Muscle layer of colon (tissue), 2 donors: Measurements from ENCODE around the gene CMTM1.
"Not testable (repeated sequence)": the region's sequence is repeated elsewhere in the genome, so short reads cannot be mapped to it uniquely, and the experiment has no call there.

Source experiments
- H3K27ac ChIP-seq: one replicate; pipeline ENCODE4 v1.7.0; 2013; ENCODE audit warnings: low read depth, mild to moderate bottlenecking, low read length, moderate library complexity
- H3K27me3 ChIP-seq, 2 donors: one replicate each; pipeline ENCODE4 v1.7.0; 2013; ENCODE audit warnings: low read length in 2 of 2, mild to moderate bottlenecking in 2 of 2; ENCODE audit not compliant: insufficient read depth in 2 of 2, control insufficient read depth in 1 of 2
- H3K36me3 ChIP-seq: one replicate; pipeline ENCODE4 v1.7.0; 2013; ENCODE audit warnings: mild to moderate bottlenecking, low read length; ENCODE audit not compliant: insufficient read depth
- H3K4me1 ChIP-seq: one replicate; pipeline ENCODE4 v1.7.0; 2013; ENCODE audit warnings: mild to moderate bottlenecking, low read length; ENCODE audit not compliant: insufficient read depth
- H3K4me3 ChIP-seq, 2 donors: one replicate each; pipeline ENCODE4 v1.7.0; 2013; ENCODE audit warnings: low read length in 2 of 2, low read depth in 1 of 2, mild to moderate bottlenecking in 1 of 2, moderate library complexity in 1 of 2
- H3K9ac ChIP-seq: one replicate; pipeline ENCODE4 v1.7.0; 2013; ENCODE audit warnings: low read length
- H3K9me3 ChIP-seq: one replicate; pipeline ENCODE4 v1.7.0; 2013; ENCODE audit warnings: mild to moderate bottlenecking, low read length
- donor health status: abdominal sarcoma.
- donor health status: Adenocarcinoma of cecum.

The CMTM1 gene

GRCh38 chr16:66610111-66610820 lies 44.0 kb downstream of the CMTM1 start:
- Histone ChIP-seq H3K9ac (no peak overlapping the region), H3K4me3 (no peak overlapping the region), H3K9me3 (no peaks in the 10 kb centered on the region), H3K27me3 (peaks cover 0 to 3% of the 10 kb centered on the region in 2 donors), H3K27ac (no peak overlapping the region), H3K36me3 (peaks cover 28% of the 10 kb centered on the region), H3K4me1 (peaks cover 5% of the 10 kb centered on the region)

DNA sequence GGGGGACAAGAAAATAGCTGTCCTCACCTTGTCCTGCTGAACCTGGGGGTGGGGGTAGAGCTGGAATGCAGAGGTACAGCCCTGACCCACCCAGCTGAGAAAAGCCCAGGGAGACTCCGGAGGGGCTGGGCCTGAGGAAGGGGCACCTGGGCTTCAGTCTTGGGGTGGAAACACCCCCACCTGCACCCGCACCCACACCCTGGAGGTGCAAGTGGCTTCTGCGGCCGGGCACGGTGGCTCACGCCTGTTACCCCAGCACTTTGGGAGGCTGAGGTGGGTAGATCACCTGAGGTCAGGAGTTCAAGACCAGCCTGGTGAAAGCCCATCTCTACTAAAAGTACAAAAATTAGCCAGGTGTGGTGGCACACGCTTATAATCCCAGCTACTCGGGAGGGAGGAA lies 45.7 kb downstream of the CMTM1 start:
- not testable (repeated sequence) for H3K4me1 ChIP-seq, H3K4me3 ChIP-seq, H3K9ac ChIP-seq, H3K9me3 ChIP-seq, H3K27me3 ChIP-seq, H3K27ac ChIP-seq
- H3K36me3 ChIP-seq: peaks cover 28% of the 10 kb centered on the region

DNA sequence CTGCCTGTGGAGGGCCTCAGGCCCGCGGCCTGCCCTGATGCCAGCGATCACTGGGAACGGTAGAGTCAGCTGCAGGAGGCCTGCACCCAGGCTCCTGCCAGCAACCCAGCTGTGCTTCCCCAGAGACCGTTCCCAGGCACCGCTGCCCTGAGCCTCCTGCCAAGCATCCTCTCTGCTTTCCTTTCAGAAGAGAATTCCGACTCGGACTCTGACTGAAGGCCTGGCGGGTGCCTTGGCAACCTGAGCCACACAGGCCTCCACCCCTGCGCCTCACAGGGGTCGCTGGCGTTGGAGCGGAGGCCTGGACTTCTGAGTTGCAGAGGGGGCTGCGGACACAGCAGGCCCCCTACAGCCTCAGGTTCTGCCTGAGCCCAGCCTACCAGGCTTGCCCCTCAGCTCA lies 46.2 kb downstream of the CMTM1 start:
- Histone ChIP-seq H3K9me3 (no peaks in the 10 kb centered on the region), H3K4me1 (peaks cover 5% of the 10 kb centered on the region), H3K27ac (no peak overlapping the region), H3K27me3 (no peaks in the 10 kb centered on the region), H3K4me3 (no peak overlapping the region), H3K36me3 (peaks cover 28% of the 10 kb centered on the region), H3K9ac (no peak overlapping the region)

DNA sequence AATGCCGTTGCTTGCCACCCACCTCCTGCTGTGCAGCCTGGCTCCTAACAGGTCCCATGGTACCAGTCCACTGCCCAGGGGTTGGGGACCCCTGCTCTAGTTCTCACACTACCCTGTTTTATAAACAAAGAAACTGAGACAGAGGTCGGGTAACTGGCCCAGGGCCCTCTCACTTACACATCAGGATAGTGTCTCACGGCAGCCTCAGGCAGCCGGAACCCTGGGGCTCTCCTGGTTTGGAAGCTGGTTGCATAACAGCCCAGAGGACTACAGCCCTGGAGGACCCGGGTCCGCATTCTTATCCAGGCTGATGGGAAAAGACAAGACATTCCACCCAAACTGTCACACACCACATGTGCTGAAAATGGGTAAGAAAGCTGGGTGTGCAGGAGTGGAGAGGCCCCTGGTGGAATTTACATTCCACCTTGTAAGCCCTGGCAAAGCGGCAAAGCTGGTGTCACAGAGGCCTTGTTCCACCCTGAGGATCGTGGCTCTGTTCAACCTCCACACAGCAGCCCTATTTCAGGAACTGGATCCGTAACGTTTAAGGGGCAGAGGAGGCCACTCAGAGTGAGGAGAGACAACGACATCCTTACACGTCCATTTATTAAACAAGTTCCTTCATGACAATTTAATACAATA lies 48.0 kb downstream of the CMTM1 start:
- Histone ChIP-seq H3K4me1 (peaks cover 13% of the 10 kb centered on the region), H3K4me3 (no peak overlapping the region), H3K9me3 (no peaks in the 10 kb centered on the region), H3K27me3 (no peaks in the 10 kb centered on the region), H3K27ac (no peak overlapping the region), H3K9ac (no peak overlapping the region), H3K36me3 (peaks cover 28% of the 10 kb centered on the region)

DNA sequence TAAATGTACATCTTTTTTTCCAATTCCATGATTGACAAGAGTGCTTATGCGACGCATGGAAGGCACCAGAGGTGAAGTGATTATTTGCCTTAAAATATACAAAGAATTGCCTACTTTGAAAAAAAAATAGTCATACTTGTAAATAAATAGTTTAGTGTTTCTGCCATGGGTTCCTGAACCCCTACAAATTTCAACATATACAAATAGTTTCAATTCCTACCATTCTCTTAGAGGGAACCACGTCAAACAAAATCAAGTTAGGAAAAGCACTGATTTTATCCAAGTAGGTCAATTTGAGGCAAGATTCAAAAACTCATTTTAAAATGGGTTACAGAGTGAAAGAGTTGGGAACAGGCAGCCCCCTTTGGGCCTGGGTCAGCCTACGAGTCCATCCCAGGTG lies 49.9 kb downstream of the CMTM1 start:
- Histone ChIP-seq H3K27me3 (no peaks in the 10 kb centered on the region), H3K9me3 (no peaks in the 10 kb centered on the region), H3K27ac (no peak overlapping the region), H3K4me3 (no peak overlapping the region), H3K9ac (no peak overlapping the region), H3K36me3 (peaks cover 16% of the 10 kb centered on the region), H3K4me1 (peaks cover 14% of the 10 kb centered on the region)

GRCh38 chr16:66616592-66616991 lies 50.4 kb downstream of the CMTM1 start:
- Histone ChIP-seq H3K9me3 (no peaks in the 10 kb centered on the region), H3K4me3 (no peak overlapping the region), H3K9ac (no peak overlapping the region), H3K36me3 (peaks cover 18% of the 10 kb centered on the region), H3K27me3 (no peaks in the 10 kb centered on the region), H3K4me1 (peaks cover 14% of the 10 kb centered on the region), H3K27ac (no peak overlapping the region)

DNA sequence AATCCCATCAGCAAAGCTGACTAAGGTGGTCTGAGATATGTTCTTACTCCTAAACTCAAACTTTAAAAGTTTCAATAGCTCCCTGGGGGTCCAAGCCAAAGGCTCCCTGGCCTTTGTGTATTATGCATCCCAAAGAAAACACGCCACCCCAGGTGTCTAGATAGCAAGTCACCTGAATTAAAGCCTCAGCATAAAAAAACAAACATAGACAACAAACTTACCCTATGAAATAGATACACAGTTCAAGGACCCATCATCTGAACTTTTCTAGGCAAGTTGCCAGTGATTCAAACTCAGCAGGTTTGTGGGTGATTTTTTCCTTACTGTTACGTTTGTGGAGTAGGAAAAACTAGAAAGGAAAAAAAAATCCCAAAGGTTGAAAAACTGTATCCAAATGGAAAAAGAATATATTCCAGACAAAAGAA lies 50.8 kb downstream of the CMTM1 start:
- Histone ChIP-seq H3K27ac (no peak overlapping the region), H3K36me3 (peaks cover 15% of the 10 kb centered on the region), H3K4me3 (no peak overlapping the region), H3K9me3 (no peaks in the 10 kb centered on the region), H3K9ac (no peak overlapping the region), H3K4me1 (peaks cover 14% of the 10 kb centered on the region), H3K27me3 (no peaks in the 10 kb centered on the region)

GRCh38 chr16:66617728-66618127 lies 51.5 kb downstream of the CMTM1 start:
- Histone ChIP-seq H3K9ac (no peak overlapping the region), H3K4me3 (no peak overlapping the region), H3K36me3 (peaks cover 8% of the 10 kb centered on the region), H3K4me1 (peaks cover 14% of the 10 kb centered on the region), H3K27me3 (no peaks in the 10 kb centered on the region), H3K9me3 (no peaks in the 10 kb centered on the region), H3K27ac (no peak overlapping the region)

DNA sequence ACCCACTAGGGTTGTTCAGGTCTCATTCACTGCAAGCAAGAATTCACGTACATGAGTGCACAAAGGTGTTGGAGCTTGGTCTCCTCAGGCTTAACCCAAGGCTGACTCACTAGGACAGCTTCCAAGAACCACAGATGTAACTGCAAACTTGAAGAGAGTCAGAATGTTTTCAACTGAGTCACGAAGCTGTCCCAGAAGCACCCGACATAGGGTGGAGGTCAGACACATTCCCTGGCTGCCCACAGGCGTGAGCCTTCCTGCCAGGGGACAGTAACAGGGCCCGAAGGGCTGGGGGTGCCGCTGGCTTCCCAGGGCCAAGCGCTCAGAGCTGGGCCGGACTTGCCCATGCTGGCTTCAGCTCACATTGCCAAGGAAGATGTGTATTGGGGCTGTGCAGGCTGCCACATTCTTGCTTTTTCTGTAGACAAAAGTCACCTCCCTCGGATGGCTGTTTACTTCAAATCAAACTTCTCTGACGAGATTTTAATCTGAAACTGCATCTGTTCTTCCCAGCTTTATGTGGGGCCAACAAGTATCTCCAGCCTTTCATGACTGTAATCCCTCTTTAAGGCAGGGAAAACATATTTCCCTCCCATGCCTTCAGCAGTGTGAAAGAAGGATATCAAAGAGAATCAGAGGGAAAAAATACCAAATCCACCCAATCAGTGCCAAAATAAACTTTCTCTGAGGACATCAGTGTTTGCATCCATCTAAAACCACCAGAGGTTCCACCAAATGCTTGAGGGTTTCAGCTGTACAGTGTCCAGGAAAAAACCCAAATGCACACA lies 52.5 kb downstream of the CMTM1 start:
- Histone ChIP-seq H3K27me3 (no peaks in the 10 kb centered on the region), H3K9ac (no peak overlapping the region), H3K4me3 (no peak overlapping the region), H3K4me1 (peaks cover 14% of the 10 kb centered on the region), H3K9me3 (no peaks in the 10 kb centered on the region), H3K36me3 (peaks cover 4% of the 10 kb centered on the region), H3K27ac (no peak overlapping the region)

DNA sequence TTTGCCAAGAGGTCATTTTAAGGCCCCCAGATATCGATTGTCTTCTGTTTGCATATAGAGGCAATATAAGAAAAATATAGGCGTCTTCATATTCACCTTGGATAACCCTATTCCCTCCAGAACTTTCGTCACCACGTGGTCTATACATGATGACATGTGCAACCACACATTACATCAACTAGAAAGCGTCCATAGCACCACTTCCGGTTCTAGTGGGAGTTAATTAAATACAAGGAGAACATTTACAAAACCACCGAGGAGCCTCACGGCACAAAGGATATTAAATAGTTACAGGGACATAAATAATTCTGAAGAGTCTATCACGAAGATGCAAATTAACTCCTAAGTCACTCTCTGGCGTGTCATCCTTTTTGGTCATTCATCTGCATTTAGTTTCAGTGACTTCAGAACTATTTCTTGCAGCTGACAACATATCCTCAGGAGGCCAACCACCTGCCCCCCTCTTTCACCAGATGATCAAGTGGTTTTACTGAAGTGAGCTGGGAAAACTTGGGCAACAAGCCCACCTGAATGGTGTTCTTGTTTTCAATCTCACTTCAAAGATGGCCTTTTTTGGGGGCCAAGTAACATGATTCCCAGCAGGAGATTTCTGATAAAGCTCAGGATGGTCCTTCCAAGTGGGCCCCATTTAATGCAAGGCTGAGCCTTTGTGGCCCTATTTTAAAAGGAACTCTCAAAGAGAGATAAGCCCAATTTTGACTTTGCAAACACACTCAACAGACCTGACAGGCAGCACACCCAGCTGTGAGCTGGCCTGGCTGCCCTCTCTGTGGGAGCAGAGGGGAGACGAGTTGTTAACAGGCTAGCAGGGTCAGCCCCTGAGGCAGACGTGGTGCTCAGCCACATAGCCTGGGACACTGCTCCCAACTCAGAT lies 53.5 kb downstream of the CMTM1 start:
- Histone ChIP-seq H3K27ac (no peak overlapping the region), H3K27me3 (no peaks in the 10 kb centered on the region), H3K9ac (no peak overlapping the region), H3K36me3 (peaks cover 4% of the 10 kb centered on the region), H3K9me3 (no peaks in the 10 kb centered on the region), H3K4me1 (peaks cover 14% of the 10 kb centered on the region), H3K4me3 (no peak overlapping the region)

GRCh38 chr16:66620429-66620795 lies 54.2 kb downstream of the CMTM1 start:
- Histone ChIP-seq H3K27ac (no peak overlapping the region), H3K36me3 (peaks cover 4% of the 10 kb centered on the region), H3K4me3 (no peak overlapping the region), H3K4me1 (peaks cover 14% of the 10 kb centered on the region), H3K9me3 (no peaks in the 10 kb centered on the region), H3K27me3 (no peaks in the 10 kb centered on the region), H3K9ac (no peak overlapping the region)
